Measurements from ENCODE around the gene MGAT4A. TPM values are rescaled to one million over a fixed set of nuclear protein-coding genes. Genes with fewer than 3 reads are reported as not detected.
A peak's percentile ranks its signal among the peaks of the same experiment; 100 is the strongest.
"Not testable (repeated sequence)": the region's sequence is repeated elsewhere in the genome, so short reads cannot be mapped to it uniquely, and the experiment has no call there.

MGAT4A gene
- total RNA-seq, 2 experiments from 2014 or later, result 71.9 to 76.7 TPM

GRCh38 chr2:98730053-98730706 lies 752 bp downstream of the MGAT4A start:
- ChIA-PET CTCF (interaction anchor here (0.5 to 5.4 kb wide), 15 partner anchors 10 to 812 kb away, joined by 3 to 34 read pairs (median 4); no protein-coding TSS in a partner anchor), POLR2A (interaction anchor here (0.6 to 5.2 kb wide), 16 partner anchors 9 to 274 kb away, joined by 3 to 28 read pairs (median 4); no protein-coding TSS in a partner anchor)
- Mint-ChIP-seq H3K27ac (peak overlapping the region; percentile 85), H3K9me3 (no peaks in the 10 kb centered on the region), H3K4me3 (peak overlapping the region; percentile 90), H3K27me3 (no peaks in the 10 kb centered on the region), H3K4me1 (ENCODE audit: low read depth) (peaks cover 65% of the 10 kb centered on the region), H3K36me3 (peaks cover 13% of the 10 kb centered on the region)
- DNase-seq, result peak; percentile 76
- intact Hi-C loops (cut with micrococcal nuclease), result loop anchor here (2.0 to 10.0 kb wide), 8 partner anchors 37 to 607 kb away; partner anchors contain the start of genes COA5, EIF5B, LIPT1 and TSGA10

GRCh38 chr2:98729652-98730051 lies 1.3 kb downstream of the MGAT4A start:
- peaks cover 13% of the 10 kb centered on the region for H3K36me3 Mint-ChIP-seq
- CTCF ChIA-PET, result interaction anchor here (0.6 to 5.4 kb wide), 11 partner anchors 10 to 101 kb away, joined by 3 to 34 read pairs (median 5); no protein-coding TSS in a partner anchor
- DNase-seq, result no peak
- intact Hi-C loops (cut with micrococcal nuclease), result loop anchor here (2.0 to 10.0 kb wide), 8 partner anchors 37 to 608 kb away; partner anchors contain the start of genes COA5, EIF5B, LIPT1 and TSGA10
- H3K27ac Mint-ChIP-seq, result peak overlapping the region; percentile 85
- H3K4me3 Mint-ChIP-seq, result peak overlapping the region; percentile 90
- POLR2A ChIA-PET, result interaction anchor here (0.6 to 5.2 kb wide), 11 partner anchors 10 to 274 kb away, joined by 3 to 28 read pairs (median 4); no protein-coding TSS in a partner anchor
- no peaks in the 10 kb centered on the region for H3K27me3 Mint-ChIP-seq
- H3K4me1 Mint-ChIP-seq (ENCODE audit: low read depth), result peaks cover 65% of the 10 kb centered on the region
- no peaks in the 10 kb centered on the region for H3K9me3 Mint-ChIP-seq

- DNase-seq; H3K27me3 Mint-ChIP-seq; H3K9me3 Mint-ChIP-seq; intact Hi-C loops (cut with micrococcal nuclease): not testable (repeated sequence)
- Mint-ChIP-seq H3K27ac (peak overlapping the region; percentile 85), H3K36me3 (peaks cover 16% of the 10 kb centered on the region), H3K4me1 (ENCODE audit: low read depth) (peaks cover 64% of the 10 kb centered on the region), H3K4me3 (peak overlapping the region; percentile 90)
- ChIA-PET POLR2A (interaction anchor here (0.8 to 3.2 kb wide), 3 partner anchors 40 to 71 kb away, joined by 3 to 27 read pairs (median 6); no protein-coding TSS in a partner anchor), CTCF (interaction anchor here (0.6 to 5.4 kb wide), 5 partner anchors 49 to 280 kb away, joined by 4 to 34 read pairs (median 5); no protein-coding TSS in a partner anchor)
These were observed 2.7 kb downstream of the MGAT4A start for GRCh38 chr2:98728088-98728718.

GRCh38 chr2:98727369-98728087 lies 3.4 kb downstream of the MGAT4A start:
- Mint-ChIP-seq H3K27me3 (no peaks in the 10 kb centered on the region), H3K36me3 (peaks cover 23% of the 10 kb centered on the region), H3K4me1 (ENCODE audit: low read depth) (peaks cover 64% of the 10 kb centered on the region), H3K27ac (peak overlapping the region; percentile 64), H3K9me3 (no peaks in the 10 kb centered on the region), H3K4me3 (peak overlapping the region; percentile 90)
- CTCF ChIA-PET, result interaction anchor here (0.6 to 4.2 kb wide), 6 partner anchors 10 to 78 kb away, joined by 3 to 34 read pairs (median 4); no protein-coding TSS in a partner anchor
- intact Hi-C loops (cut with micrococcal nuclease), result loop anchor here (1.0 to 2.0 kb wide), 3 partner anchors 9 to 69 kb away; no protein-coding TSS in a partner anchor
- POLR2A ChIA-PET, result interaction anchor here (1.0 to 2.4 kb wide), 2 partner anchors 9 to 44 kb away, joined by 3 to 6 read pairs; no protein-coding TSS in a partner anchor
- no peak for DNase-seq

GRCh38 chr2:98726735-98727368 lies 4.1 kb downstream of the MGAT4A start:
- no peaks in the 10 kb centered on the region for H3K9me3 Mint-ChIP-seq
- peaks cover 65% of the 10 kb centered on the region for H3K4me1 Mint-ChIP-seq (ENCODE audit: low read depth)
- H3K27me3 Mint-ChIP-seq, result no peaks in the 10 kb centered on the region
- ChIA-PET POLR2A (interaction anchor here (1.0 to 2.4 kb wide), 3 partner anchors 9 to 68 kb away, joined by 3 to 6 read pairs (median 3); no protein-coding TSS in a partner anchor), CTCF (interaction anchor here (1.0 to 1.3 kb wide), 5 partner anchors 9 to 77 kb away, joined by 3 to 5 read pairs (median 4); no protein-coding TSS in a partner anchor)
- intact Hi-C loops (cut with micrococcal nuclease), result loop anchor here (1.0 to 2.0 kb wide), 3 partner anchors 9 to 68 kb away; no protein-coding TSS in a partner anchor
- peaks cover 30% of the 10 kb centered on the region for H3K36me3 Mint-ChIP-seq
- no peak for DNase-seq
- peak overlapping the region; percentile 73 for H3K27ac Mint-ChIP-seq
- peak overlapping the region; percentile 90 for H3K4me3 Mint-ChIP-seq

GRCh38 chr2:98726205-98726604 lies 4.7 kb downstream of the MGAT4A start:
- POLR2A ChIA-PET, result interaction anchor here (1.0 to 2.4 kb wide), 2 partner anchors 45 to 68 kb away, joined by 3 to 6 read pairs; no protein-coding TSS in a partner anchor
- Mint-ChIP-seq H3K4me3 (peak overlapping the region; percentile 69), H3K27me3 (no peaks in the 10 kb centered on the region), H3K36me3 (peaks cover 29% of the 10 kb centered on the region), H3K9me3 (no peaks in the 10 kb centered on the region), H3K27ac (peak overlapping the region; percentile 73), H3K4me1 (ENCODE audit: low read depth) (peaks cover 68% of the 10 kb centered on the region)
- no peak for DNase-seq
- CTCF ChIA-PET, result interaction anchor here (1.0 to 1.3 kb wide), 4 partner anchors 8 to 77 kb away, joined by 3 to 5 read pairs (median 4); no protein-coding TSS in a partner anchor
- intact Hi-C loops (cut with micrococcal nuclease), result loop anchor here (2.0 kb wide), 2 partner anchors 13 to 67 kb away; no protein-coding TSS in a partner anchor

- H3K4me3 Mint-ChIP-seq, result no peak overlapping the region
- peak overlapping the region; percentile 9 for H3K27ac Mint-ChIP-seq
These were observed 10.6 kb downstream of the MGAT4A start for GRCh38 chr2:98720286-98720685.

GRCh38 chr2:98717621-98718020 lies 13.3 kb downstream of the MGAT4A start:
- H3K4me1 Mint-ChIP-seq (ENCODE audit: low read depth), result peaks cover 81% of the 10 kb centered on the region
- intact Hi-C loops (cut with micrococcal nuclease), result loop anchor here (1.0 kb wide), 1 partner anchor 10 kb away; no protein-coding TSS in a partner anchor
- H3K9me3 Mint-ChIP-seq, result peaks cover 12% of the 10 kb centered on the region
- ChIA-PET POLR2A (interaction anchor here (0.6 to 0.9 kb wide), 2 partner anchors 9 to 55 kb away, joined by 3 read pairs; no protein-coding TSS in a partner anchor), CTCF (interaction anchor here (1.0 to 1.5 kb wide), 4 partner anchors 9 to 68 kb away, joined by 3 to 5 read pairs (median 4); partner anchors contain the start of gene MGAT4A)
- DNase-seq, result no peak
- peaks cover 42% of the 10 kb centered on the region for H3K36me3 Mint-ChIP-seq
- H3K27ac Mint-ChIP-seq, result peak overlapping the region; percentile 81
- H3K4me3 Mint-ChIP-seq, result no peak overlapping the region
- no peaks in the 10 kb centered on the region for H3K27me3 Mint-ChIP-seq

More at GRCh38 chr2:98720286-98720685, 10.6 kb downstream of the MGAT4A start:
- Mint-ChIP-seq H3K27me3 (no peaks in the 10 kb centered on the region), H3K36me3 (peaks cover 51% of the 10 kb centered on the region), H3K9me3 (peaks cover 12% of the 10 kb centered on the region), H3K4me1 (ENCODE audit: low read depth) (peaks cover 82% of the 10 kb centered on the region)
- CTCF ChIA-PET, result interaction anchor here (0.6 to 1.9 kb wide), 2 partner anchors 10 to 132 kb away, joined by 3 to 6 read pairs; partner anchors contain the start of gene MGAT4A
- intact Hi-C loops (cut with micrococcal nuclease), result no loop called here
- POLR2A ChIA-PET, result interaction anchor here (0.6 to 1.8 kb wide), 2 partner anchors 10 to 30 kb away, joined by 3 to 8 read pairs; partner anchors contain the start of gene MGAT4A
- DNase-seq, result no peak

- H3K27me3 Mint-ChIP-seq, result no peaks in the 10 kb centered on the region
- no peak overlapping the region for H3K4me3 Mint-ChIP-seq
- DNase-seq, result no peak
- peaks cover 12% of the 10 kb centered on the region for H3K9me3 Mint-ChIP-seq
- peaks cover 81% of the 10 kb centered on the region for H3K4me1 Mint-ChIP-seq (ENCODE audit: low read depth)
- H3K27ac Mint-ChIP-seq, result peak overlapping the region; percentile 89
- ChIA-PET POLR2A (interaction anchor here (1.3 kb wide), 1 partner anchor 14 kb away, joined by 3 read pairs; the partner anchor contains the start of gene MGAT4A), CTCF (no interaction called here)
- intact Hi-C loops (cut with micrococcal nuclease), result no loop called here
- H3K36me3 Mint-ChIP-seq, result peaks cover 34% of the 10 kb centered on the region
These were observed 14.1 kb downstream of the MGAT4A start for GRCh38 chr2:98716786-98717185.

- Mint-ChIP-seq H3K4me1 (ENCODE audit: low read depth) (peaks cover 85% of the 10 kb centered on the region), H3K4me3 (no peak overlapping the region), H3K27me3 (no peaks in the 10 kb centered on the region), H3K9me3 (peaks cover 11% of the 10 kb centered on the region), H3K36me3 (peaks cover 29% of the 10 kb centered on the region), H3K27ac (peak overlapping the region; percentile 89)
- DNase-seq, result peak; percentile 49
- intact Hi-C loops (cut with micrococcal nuclease), result no loop called here
- ChIA-PET POLR2A (interaction anchor here (1.3 kb wide), 1 partner anchor 15 kb away, joined by 3 read pairs; the partner anchor contains the start of gene MGAT4A), CTCF (no interaction called here)
These were observed 15.0 kb downstream of the MGAT4A start for GRCh38 chr2:98715812-98716451.
